K562 (cell line): ENCODE data around the gene LRP10. TPM values are rescaled to one million over a fixed set of nuclear protein-coding genes. Genes with fewer than 3 reads are reported as not detected.

Source experiments
- ATAC-seq: fragments of 200-7000 bp; cut with Tn5 transposase; 3 replicates; pipeline ENCODE4 v1.9.1; 2020; ENCODE audit warnings: moderate library complexity
- BruUV-seq: library from RNA; stranded (reverse); fragments of 400-500 nt; replicated peaks from 2 replicates; lab custom pipeline; 2021; lab: Mats Ljungman, UMichigan
- CTCF ChIA-PET: fragments of 300-600 bp; formaldehyde crosslinking; extraction: SDS; loops from one replicate; lab custom pipeline; 2021; ENCODE audit warnings: low intra/inter-chr PET ratio; lab: Yijun Ruan, JAX
- POLR2A ChIA-PET: fragments of 300-600, 350-650 bp; sonication (Branson Sonifier 250); formaldehyde crosslinking; extraction: SDS; loops from one replicate; lab custom pipeline; 2021; ENCODE audit warnings: antibody characterized with exemption, inconsistent platforms; lab: Yijun Ruan, JAX
- DNase-seq, 4 experiments: peaks; one replicate each; pipeline versions ENCODE4 v3.0.0 to v3.0.0-alpha.2; 2011 to 2018; ENCODE audit warnings: low spot score in 3 of 4, mixed read lengths in 3 of 4; ENCODE audit errors: extremely low read depth in 1 of 4
- FAIRE-seq: peaks from 2 replicates; lab custom pipeline; 2011; peaks lifted over from hg19 to GRCh38; lab: Jason Lieb, UNC
- H2AFZ ChIP-seq: 2 replicates; pipeline ENCODE4 v1.6.0; 2011; ENCODE audit warnings: low read depth, low read length, control low read depth, inconsistent platforms
- H3K27ac ChIP-seq: fragments of 200-600 bp; 3 replicates; pipeline ENCODE4 v1.8.0; 2011; ENCODE audit warnings: low read depth, mild to moderate bottlenecking, control low read depth, inconsistent platforms, low read length, moderate library complexity, mixed read lengths; ENCODE audit errors: extremely low read depth
- H3K27me3 ChIP-seq, 2 experiments: fragments of 300-600 bp in 1 of 2; 2 replicates in 1 of 2; 3 replicates in 1 of 2; pipeline versions ENCODE4 v1.6.0 to v1.8.0; 2011; ENCODE audit warnings: inconsistent platforms in 2 of 2, low read length in 2 of 2, mild to moderate bottlenecking in 1 of 2, mixed read lengths in 1 of 2, moderate library complexity in 1 of 2; ENCODE audit not compliant: control insufficient read depth in 2 of 2, insufficient read depth in 2 of 2
- H3K36me3 ChIP-seq: fragments of 300-600 bp; 3 replicates; pipeline ENCODE4 v1.8.0; 2011; ENCODE audit warnings: mild to moderate bottlenecking, low read length, inconsistent platforms; ENCODE audit not compliant: control insufficient read depth, insufficient read depth
- H3K4me1 ChIP-seq, 2 experiments: fragments of 200-600 bp in 1 of 2; replicated peaks in 1 of 2; 2 replicates in 1 of 2; 3 replicates in 1 of 2; pipeline versions ENCODE4 v1.5.1 to v1.8.0; 2011; ENCODE audit warnings: inconsistent platforms in 2 of 2, low read length in 2 of 2, mild to moderate bottlenecking in 1 of 2, mixed read lengths in 1 of 2, moderate library complexity in 1 of 2; ENCODE audit not compliant: control insufficient read depth in 2 of 2, insufficient read depth in 2 of 2
- H3K4me2 ChIP-seq: 2 replicates; pipeline ENCODE4 v1.6.1; 2011; ENCODE audit warnings: low read length, control low read depth, inconsistent platforms, mixed read lengths; ENCODE audit not compliant: insufficient read depth
- H3K4me3 ChIP-seq: fragments of 200-600 bp; sonication (generic), shearing (Covaris generic); 2 replicates; pipeline ENCODE4 v1.5.1; 2016; ENCODE audit warnings: control low read depth, inconsistent platforms
- H3K79me2 ChIP-seq: fragments of 200-600 bp; 3 replicates; pipeline ENCODE4 v1.8.0; 2011; ENCODE audit warnings: low read length, inconsistent platforms; ENCODE audit not compliant: control insufficient read depth, insufficient read depth
- H3K9ac ChIP-seq, 2 experiments: 2 replicates each; pipeline versions ENCODE4 v1.6.0 to v1.6.1; 2011; ENCODE audit warnings: low read depth in 2 of 2, low read length in 2 of 2, control low read depth in 1 of 2, inconsistent platforms in 1 of 2, mild to moderate bottlenecking in 1 of 2, mixed read lengths in 1 of 2; ENCODE audit not compliant: insufficient read depth in 1 of 2
- H3K9me1 ChIP-seq: one replicate; pipeline ENCODE4 v1.6.0; 2011; ENCODE audit warnings: inconsistent platforms, mild to moderate bottlenecking, low read length, moderate library complexity; ENCODE audit not compliant: control insufficient read depth, insufficient read depth
- H3K9me3 ChIP-seq: replicated peaks from 2 replicates; pipeline ENCODE4 v1.5.1; 2011; ENCODE audit warnings: low read depth, low read length, inconsistent platforms; ENCODE audit not compliant: control insufficient read depth, insufficient read depth
- H4K20me1 ChIP-seq: replicated peaks from 2 replicates; pipeline ENCODE4 v1.6.1; 2011; ENCODE audit warnings: low read length, inconsistent platforms, mixed read lengths; ENCODE audit not compliant: control insufficient read depth, insufficient read depth
- CHAMP1 ChIP-seq: fragments of 450-650 bp; IDR thresholded peaks from 2 replicates; pipeline ENCODE4 v1.6.1; 2016; ENCODE audit warnings: mild to moderate bottlenecking
- DEAF1 ChIP-seq: fragments of 450-650 bp; formaldehyde crosslinking; IDR thresholded peaks from 2 replicates; pipeline ENCODE4 v1.4.0; 2020; ENCODE audit warnings: mild to moderate bottlenecking, moderate library complexity
- MLLT1 ChIP-seq, 2 experiments: fragments of 450-650 bp; IDR thresholded peaks; 2 replicates each; pipeline ENCODE4 v1.6.1; 2016
- NCOA4 ChIP-seq: fragments of 450-650 bp; IDR thresholded peaks from 2 replicates; pipeline ENCODE4 v1.6.1; 2018; ENCODE audit warnings: mild to moderate bottlenecking; ENCODE audit not compliant: partially characterized antibody
- PML ChIP-seq: IDR thresholded peaks from 2 replicates; pipeline ENCODE4 v1.6.1; 2012; ENCODE audit warnings: low read length, inconsistent platforms
- PTTG1 ChIP-seq: fragments of 450-650 bp; IDR thresholded peaks from 2 replicates; pipeline ENCODE4 v1.6.1; 2016; ENCODE audit warnings: low read depth, mild to moderate bottlenecking, missing genetic modification characterization, missing compliant biosample characterization
- RNF219 ChIP-seq: fragments of 250-450 bp; sonication (Bioruptor Pico); IDR thresholded peaks from 2 replicates; pipeline ENCODE4 v1.5.0; 2022; ENCODE audit warnings: mild to moderate bottlenecking
- SIN3B ChIP-seq: fragments of 450-650 bp; IDR thresholded peaks from 2 replicates; pipeline ENCODE4 v1.6.1; 2017; ENCODE audit warnings: low read depth, mild to moderate bottlenecking, moderate library complexity
- TEAD4 ChIP-seq, 2 experiments: sonication (generic) in 1 of 2; formaldehyde crosslinking in 1 of 2; IDR thresholded peaks; 2 replicates each; pipeline versions ENCODE4 v1.6.1 to v1.8.0; 2012 to 2022; ENCODE audit warnings: borderline replicate concordance in 1 of 2, inconsistent platforms in 1 of 2, low read length in 1 of 2, mild to moderate bottlenecking in 1 of 2, missing genetic modification reagents in 1 of 2
- ZBTB17 ChIP-seq: fragments of 450-650 bp; formaldehyde crosslinking; IDR thresholded peaks from 2 replicates; pipeline ENCODE4 v1.4.0; 2020; ENCODE audit warnings: mild to moderate bottlenecking
- ZFP36 ChIP-seq: fragments of 150-350 bp; IDR thresholded peaks from 2 replicates; pipeline ENCODE4 v1.6.1; 2018; ENCODE audit warnings: low read length, low read depth; ENCODE audit not compliant: partially characterized antibody
- ZNF830 ChIP-seq: fragments of 250-450 bp; sonication (Bioruptor Pico); IDR thresholded peaks from 2 replicates; pipeline ENCODE4 v1.5.0; 2021; ENCODE audit warnings: mild to moderate bottlenecking
- WGBS: fragments of 100-300 bp; shearing (Covaris generic); methylation state at CpG from one replicate; pipeline ENCODE4 v1.1.6; 2016; ENCODE audit warnings: low coverage, mixed read lengths; ENCODE audit not compliant: insufficient coverage; ENCODE audit errors: missing lambda C conversion rate; 5-methylcytosine and 5-hydroxymethylcytosine counted together
- in situ Hi-C: fragments of 300-500 bp; cut with MboI; formaldehyde crosslinking; loops from 4 replicates; pipeline ENCODE4 v1.15.0; 2018; ENCODE audit warnings: inconsistent platforms, mixed read lengths
- intact Hi-C: fragments of 100-400 bp; cut with micrococcal nuclease; formaldehyde crosslinking; loops from 2 replicates; pipeline ENCODE4 v1.14.2; 2022
- polyA plus RNA-seq, 8 experiments: library from polyadenylated mRNA; depleted of rRNA in 4 of 8; stranded (reverse) in 5 of 8; unstranded in 3 of 8; fragments of >200 nt; fragmentation: Nextera tagmentation in 2 of 8; fragmentation: Illumina TruSeq in 1 of 8; extraction: Ambion mirVana in 2 of 8; extraction: Trizol in 1 of 8; gene quantifications; 2 replicates each; pipeline versions ENCODE4 v1.2.1 to v1.2.3, GENCODE V29; 2011 to 2014; ENCODE audit warnings: inconsistent platforms in 1 of 8, missing spikeins in 1 of 8
- total RNA-seq, 7 experiments: library from RNA; depleted of rRNA in 6 of 7; stranded (reverse); fragments of >200 nt in 6 of 7; fragmentation: Illumina TruSeq in 2 of 7; extraction: Trizol in 2 of 7; gene quantifications; 2 replicates each; pipeline versions ENCODE4 v1.2.1 to v1.2.3, GENCODE V29; 2011 to 2021; ENCODE audit warnings: low replicate concordance in 1 of 7

The LRP10 gene
- total and polyA plus RNA-seq, 9 of the 15 experiments (the other 6 are each of a cell fraction or from before 2014, with no cell fraction given), result 1.3 to 45.5 (median 10.9) TPM

GRCh38 chr14:22850944-22851764, 20.4 kb upstream of the LRP10 start:
- no TSS peak for BruUV-seq
- ChIA-PET POLR2A (interaction anchor here (0.6 to 1.9 kb wide), 5 partner anchors 12 to 104 kb away, joined by 4 to 9 read pairs (median 4); partner anchors contain the start of gene OXA1L), CTCF (interaction anchor here (0.6 to 4.3 kb wide), 6 partner anchors 9 to 293 kb away, joined by 3 to 68 read pairs (median 24); no protein-coding TSS in a partner anchor)
- Histone ChIP-seq H3K4me2 (no peak overlapping the region), H3K36me3 (no peaks in the 10 kb centered on the region), H3K4me1 (peaks cover 5 to 31% of the 10 kb centered on the region in 2 experiments; a peak in 3 of 5 replicates), H3K4me3 (no peak overlapping the region), H3K9me3 (no peaks in the 10 kb centered on the region), H3K9me1 (no peaks in the 10 kb centered on the region), H3K27ac (no peak overlapping the region), H3K27me3 (no peaks in the 10 kb centered on the region), H3K79me2 (no peaks in the 10 kb centered on the region), H4K20me1 (no peaks in the 10 kb centered on the region), H2AFZ (no peak overlapping the region), H3K9ac (0 out of 4 replicates have a peak overlapping the region, but pooled peaks of 1 of the 2 experiments have one; percentile 43)
- WGBS, result 72% methylated on average over 8 of the region's 9 CpGs
- in situ Hi-C loops (no loop called here), intact Hi-C loops (no loop called here)
- DNase-seq (no peak), ATAC-seq (no peak), FAIRE-seq (no peak)
- no peak for TF ChIP-seq PML
- no peak for TF ChIP-seq DEAF1
- TF ChIP-seq CHAMP1, result no peak
- no peak for TF ChIP-seq PTTG1 (tag)
- no peak for TF ChIP-seq TEAD4 (IDR thresholded peaks at IDR 0.05; ENCODE audit: low read length)
- TF ChIP-seq TEAD4 (CRISPR knock-in tag; IDR thresholded peaks at IDR 0.05; ENCODE audit: borderline replicate concordance), result no peak
- no peak for TF ChIP-seq ZBTB17 (CRISPR knock-in tag)
- no peak for TF ChIP-seq NCOA4
- TF ChIP-seq ZFP36, result no peak
- TF ChIP-seq RNF219 (CRISPR knock-in tag), result no peak
- TF ChIP-seq ZNF830, result no peak
- TF ChIP-seq SIN3B, result no peak
- TF ChIP-seq MLLT1 (IDR thresholded peaks at IDR 0.05), result no peak
